D721Med (cell line): Measurements from ENCODE around the gene EYS.

Source experiments
- DNase-seq: peaks from one replicate; pipeline ENCODE4 v3.0.0; 2011; ENCODE audit warnings: low spot score; ENCODE audit not compliant: insufficient read length
- FAIRE-seq: peaks from 2 replicates; lab custom pipeline; 2011; peaks lifted over from hg19 to GRCh38; lab: Jason Lieb, UNC
- CTCF ChIP-seq: IDR thresholded peaks from 2 replicates; pipeline ENCODE4 v1.5.1; 2012; ENCODE audit warnings: mild to moderate bottlenecking, control low read depth; ENCODE audit not compliant: insufficient read depth; ENCODE audit errors: missing control alignments

EYS gene

DNA sequence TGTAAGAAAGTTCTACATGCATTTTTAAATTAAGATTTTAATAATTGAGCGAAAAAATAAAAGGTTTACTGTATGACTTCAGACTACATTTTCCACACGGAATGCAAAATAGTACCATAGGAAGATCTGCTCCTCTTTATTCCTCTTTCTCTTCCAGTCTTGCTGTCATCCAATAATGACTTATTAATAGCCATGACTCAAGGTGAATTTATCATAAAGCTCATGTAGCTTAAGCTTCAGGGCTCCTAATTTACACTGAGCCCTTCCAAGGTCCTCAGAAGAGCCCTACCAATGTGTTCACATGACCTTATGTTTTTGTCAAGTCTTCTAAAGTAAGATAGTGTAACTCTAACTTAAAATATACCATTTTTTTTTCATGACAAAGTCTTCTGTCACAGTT is 1561.4 kb downstream of the EYS start:
- DNase-seq = no peak
- no peak for TF ChIP-seq CTCF
- FAIRE-seq = no peak

- FAIRE-seq (no peak), DNase-seq (no peak)
- TF ChIP-seq CTCF = no peak
These were observed 1563.9 kb downstream of the EYS start for GRCh38 chr6:64143101-64143500.

DNA sequence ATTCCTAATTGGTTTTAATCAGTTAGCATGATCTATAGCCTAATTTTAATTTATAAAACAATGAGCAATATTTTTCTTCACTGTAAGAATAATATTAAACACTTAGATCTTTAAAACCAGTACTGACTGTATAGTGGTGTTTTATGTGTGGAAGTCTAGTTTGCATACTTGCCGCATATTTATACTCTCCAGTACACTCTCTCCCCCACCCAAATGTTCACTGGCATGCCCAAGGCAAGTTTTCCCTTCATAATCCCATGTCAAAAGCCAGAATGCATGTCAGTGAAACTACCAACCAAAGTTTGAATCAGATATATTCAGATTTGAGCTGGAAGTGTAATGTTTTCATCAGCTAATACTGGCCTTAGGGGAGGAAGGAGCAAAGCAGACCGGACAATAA is 1565.3 kb downstream of the EYS start:
- FAIRE-seq = no peak
- TF ChIP-seq CTCF = no peak
- DNase-seq = no peak

DNA sequence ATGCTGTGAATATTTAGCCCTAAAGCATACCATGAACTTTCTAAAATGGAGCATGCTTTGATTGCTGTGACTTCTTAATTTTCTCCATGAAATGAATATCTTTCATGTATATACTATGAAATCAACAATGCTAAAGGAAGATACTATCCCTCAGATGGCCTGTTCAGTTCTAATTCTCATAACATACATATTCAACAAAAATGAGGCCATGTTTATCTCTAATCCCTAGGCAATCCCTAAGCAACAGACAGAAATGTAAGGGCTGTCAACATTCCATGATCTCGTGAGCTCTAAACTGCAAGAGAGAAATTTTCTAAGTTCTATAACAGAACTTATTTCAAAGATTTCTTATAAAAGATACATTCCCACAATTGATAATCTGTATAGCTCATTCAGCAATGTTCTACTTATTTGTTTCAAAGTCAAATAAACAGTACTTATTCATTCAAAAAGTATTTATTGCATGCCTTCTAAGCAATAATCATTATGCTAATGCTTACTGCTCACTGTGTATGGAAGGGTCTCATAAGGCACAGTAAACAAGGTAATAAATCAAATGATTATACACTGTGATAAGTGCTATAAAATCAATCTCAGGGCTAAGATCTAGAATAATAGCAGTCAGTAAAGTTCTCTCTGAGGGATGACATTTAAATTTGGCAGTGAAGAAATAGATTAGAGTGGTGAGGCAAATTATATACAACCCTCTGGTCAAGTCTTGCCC is 1578.6 kb downstream of the EYS start:
- no peak for FAIRE-seq
- TF ChIP-seq CTCF = no peak

DNA sequence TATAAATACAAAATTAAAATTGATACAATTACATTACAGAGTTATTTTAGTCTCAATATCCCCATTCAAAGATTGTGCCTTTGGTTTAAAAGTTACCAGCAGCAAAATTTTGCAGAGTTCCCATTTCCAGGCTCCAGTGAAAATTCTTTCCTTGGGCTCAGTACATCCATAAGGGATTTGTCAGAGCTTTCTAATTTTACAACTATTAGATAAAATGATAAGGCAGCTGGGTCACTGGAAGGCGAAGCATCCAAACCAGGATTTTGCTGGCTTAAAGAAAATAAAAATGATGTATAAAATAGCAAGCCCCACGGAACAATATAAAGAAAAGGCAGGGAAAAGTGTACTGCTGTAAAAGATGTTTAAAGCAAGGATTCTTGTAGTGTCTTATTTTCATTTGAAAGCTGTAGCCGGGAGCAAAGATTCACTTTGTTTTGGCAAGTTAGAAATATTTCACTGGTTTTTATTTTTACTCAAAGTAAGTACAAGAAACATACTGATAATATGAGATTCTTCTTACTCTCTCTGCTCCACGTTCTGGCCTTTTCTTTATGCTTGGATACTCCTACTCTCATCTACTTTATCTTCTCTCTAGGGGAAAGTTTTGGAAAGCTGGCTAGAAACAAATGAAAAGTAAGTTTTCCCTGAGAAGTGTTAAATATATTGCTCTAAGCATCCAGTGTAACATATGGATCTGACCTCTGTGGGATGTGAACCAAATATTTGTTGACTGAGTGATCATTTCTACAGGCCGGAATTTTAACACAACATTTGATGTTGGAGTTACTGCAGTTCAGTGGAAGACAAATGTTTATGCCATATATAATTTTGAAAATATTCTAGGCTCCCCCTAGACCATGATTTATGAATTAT is 1583.0 kb downstream of the EYS start:
- TF ChIP-seq CTCF = no peak
- no peak for FAIRE-seq
- no peak for DNase-seq

More for the DNA sequence above, 1578.6 kb downstream of the EYS start:
- no peak for DNase-seq

GRCh38 chr6:64122712-64123375 is 1584.2 kb downstream of the EYS start:
- FAIRE-seq = no peak
- no peak for TF ChIP-seq CTCF

More at GRCh38 chr6:64122712-64123375, 1584.2 kb downstream of the EYS start:
- no peak for DNase-seq
